ENCODE results near the gene MAFF.

The MAFF gene

GRCh38 chr22:38239101-38239761 is 37.4 kb downstream of the MAFF start:
- TF ChIP-seq EZH2 (IDR thresholded peaks at IDR 0.05; ENCODE audit: borderline replicate concordance, low read length), result no peak
- Histone ChIP-seq H3K27me3 (ENCODE audit: insufficient read depth, low read length) (no peaks in the 10 kb centered on the region), H3K4me1 (ENCODE audit: insufficient read depth, low read length, severe bottlenecking) (no peaks in the 10 kb centered on the region), H3K79me2 (ENCODE audit: insufficient read depth, low read length) (no peaks in the 10 kb centered on the region), H3K27ac (ENCODE audit: low read depth, low read length, poor library complexity, severe bottlenecking) (no peak overlapping the region), H4K20me1 (ENCODE audit: insufficient read depth, low read length) (no peaks in the 10 kb centered on the region), H3K9me2 (ENCODE audit: low read depth, low read length) (no peaks in the 10 kb centered on the region), H3K36me3 (ENCODE audit: insufficient read depth, low read length) (no peaks in the 10 kb centered on the region; the same call in 1 of the 2 replicates), H3K9me3 (ENCODE audit: low read length) (no peaks in the 10 kb centered on the region), H3K4me3 (ENCODE audit: low read depth, low read length, poor library complexity, severe bottlenecking) (no peak overlapping the region), H3K4me2 (ENCODE audit: low read length) (no peak overlapping the region), H3F3A (ENCODE audit: insufficient read depth, low read length) (no peaks in the 10 kb centered on the region), H2AFZ (ENCODE audit: low read length) (no peak overlapping the region), H3K9ac (ENCODE audit: low read length) (no peak overlapping the region)

GRCh38 chr22:38240734-38241252 is 39.0 kb downstream of the MAFF start:
- H3K4me3 ChIP-seq (ENCODE audit: low read depth, low read length, poor library complexity, severe bottlenecking), result no peak overlapping the region
- H3F3A ChIP-seq (ENCODE audit: insufficient read depth, low read length), result no peaks in the 10 kb centered on the region
- H2AFZ ChIP-seq (ENCODE audit: low read length), result no peak overlapping the region
- no peaks in the 10 kb centered on the region for H3K9me2 ChIP-seq (ENCODE audit: low read depth, low read length)
- H3K9me3 ChIP-seq (ENCODE audit: low read length), result no peaks in the 10 kb centered on the region
- H3K4me2 ChIP-seq (ENCODE audit: low read length), result no peak overlapping the region
- no peak overlapping the region for H3K9ac ChIP-seq (ENCODE audit: low read length)
- H4K20me1 ChIP-seq (ENCODE audit: insufficient read depth, low read length), result no peaks in the 10 kb centered on the region
- no peaks in the 10 kb centered on the region for H3K79me2 ChIP-seq (ENCODE audit: insufficient read depth, low read length)
- H3K4me1 ChIP-seq (ENCODE audit: insufficient read depth, low read length, severe bottlenecking), result no peaks in the 10 kb centered on the region
- no peaks in the 10 kb centered on the region for H3K27me3 ChIP-seq (ENCODE audit: insufficient read depth, low read length)
- H3K36me3 ChIP-seq (ENCODE audit: insufficient read depth, low read length), result no peaks in the 10 kb centered on the region
- H3K27ac ChIP-seq (ENCODE audit: low read depth, low read length, poor library complexity, severe bottlenecking), result no peak overlapping the region
- TF ChIP-seq EZH2 (IDR thresholded peaks at IDR 0.05; ENCODE audit: borderline replicate concordance, low read length), result no peak
- no peak for TF ChIP-seq CTCF (IDR thresholded peaks at IDR 0.05; ENCODE audit: low read length)

GRCh38 chr22:38243007-38243765 is 41.4 kb downstream of the MAFF start:
- H3F3A ChIP-seq (ENCODE audit: insufficient read depth, low read length), result no peaks in the 10 kb centered on the region
- no peaks in the 10 kb centered on the region for H4K20me1 ChIP-seq (ENCODE audit: insufficient read depth, low read length)
- no peaks in the 10 kb centered on the region for H3K9me2 ChIP-seq (ENCODE audit: low read depth, low read length)
- no peak overlapping the region for H3K4me2 ChIP-seq (ENCODE audit: low read length)
- no peaks in the 10 kb centered on the region for H3K36me3 ChIP-seq (ENCODE audit: insufficient read depth, low read length)
- H3K27me3 ChIP-seq (ENCODE audit: insufficient read depth, low read length), result no peaks in the 10 kb centered on the region
- H3K9me3 ChIP-seq (ENCODE audit: low read length), result no peaks in the 10 kb centered on the region
- H3K9ac ChIP-seq (ENCODE audit: low read length), result no peak overlapping the region
- H3K4me3 ChIP-seq (ENCODE audit: low read depth, low read length, poor library complexity, severe bottlenecking), result no peak overlapping the region
- no peaks in the 10 kb centered on the region for H3K79me2 ChIP-seq (ENCODE audit: insufficient read depth, low read length)
- no peak for TF ChIP-seq CTCF (IDR thresholded peaks at IDR 0.05; ENCODE audit: low read length)
- no peak for TF ChIP-seq EZH2 (IDR thresholded peaks at IDR 0.05; ENCODE audit: borderline replicate concordance, low read length)
- H3K4me1 ChIP-seq (ENCODE audit: insufficient read depth, low read length, severe bottlenecking), result no peaks in the 10 kb centered on the region
- H2AFZ ChIP-seq (ENCODE audit: low read length), result no peak overlapping the region
- no peak overlapping the region for H3K27ac ChIP-seq (ENCODE audit: low read depth, low read length, poor library complexity, severe bottlenecking)
